PC-3 (cell line): Measurements from ENCODE around the gene CCNL2. TPM values are rescaled to one million over a fixed set of nuclear protein-coding genes. Genes with fewer than 3 reads are reported as not detected.
A peak's percentile ranks its signal among the peaks of the same experiment; 100 is the strongest.

Source experiments
- ATAC-seq: fragments of 200-7000 bp; cut with Tn5 transposase; 2 replicates; pipeline ENCODE4 v1.9.1; 2020; ENCODE audit warnings: mild to moderate bottlenecking, moderate library complexity
- BruUV-seq: library from RNA; stranded (reverse); fragments of 400-500 nt; replicated peaks from 2 replicates; lab custom pipeline; 2021; lab: Mats Ljungman, UMichigan
- CTCF ChIA-PET: fragments of 300-600 bp; sonication (Branson Sonifier 250); formaldehyde crosslinking; loops from one replicate; lab custom pipeline; 2022; ENCODE audit warnings: antibody characterized with exemption; lab: Charles Lee
- POLR2A ChIA-PET: fragments of 300-600 bp; sonication (Branson Sonifier 250); formaldehyde crosslinking; loops from one replicate; lab custom pipeline; 2022; ENCODE audit warnings: antibody characterized with exemption; ENCODE audit not compliant: unreplicated experiment; lab: Charles Lee
- DNase-seq: peaks from one replicate; pipeline ENCODE4 v3.0.0-alpha.2; 2015
- H2AFZ ChIP-seq: fragments of 300-600 bp; sonication (generic); 2 replicates; pipeline ENCODE4 v1.6.0; 2016; ENCODE audit warnings: antibody characterized with exemption, low read length
- H3F3A ChIP-seq: fragments of 300-600 bp; sonication (generic); one replicate; pipeline ENCODE4 v1.6.0; 2017; ENCODE audit warnings: antibody characterized with exemption, low read length, control low read depth, mild to moderate bottlenecking; ENCODE audit not compliant: unreplicated experiment
- H3K27ac ChIP-seq: fragments of 300-600 bp; sonication (generic); 2 replicates; pipeline ENCODE4 v1.5.1; 2016; ENCODE audit warnings: mild to moderate bottlenecking, low read length
- H3K27me3 ChIP-seq: fragments of 300-600 bp; sonication (generic); 2 replicates; pipeline ENCODE4 v1.6.1; 2016; ENCODE audit warnings: low read length, mixed read lengths
- H3K36me3 ChIP-seq: fragments of 300-600 bp; sonication (generic); 2 replicates; pipeline ENCODE4 v1.6.1; 2016; ENCODE audit warnings: low read depth, mixed run types, low read length, mixed read lengths
- H3K4me1 ChIP-seq: fragments of 300-600 bp; sonication (generic); 2 replicates; pipeline ENCODE4 v1.5.1; 2016; ENCODE audit warnings: low read length; ENCODE audit not compliant: insufficient read depth
- H3K4me2 ChIP-seq: fragments of 300-600 bp; sonication (generic); 2 replicates; pipeline ENCODE4 v1.6.0; 2016; ENCODE audit warnings: low read length
- H3K4me3 ChIP-seq: fragments of 300-600 bp; sonication (generic); 2 replicates; pipeline ENCODE4 v1.5.1; 2016; ENCODE audit warnings: mild to moderate bottlenecking, low read length, mixed read lengths
- H3K79me2 ChIP-seq: fragments of 300-600 bp; sonication (generic); 2 replicates; pipeline ENCODE4 v1.6.1; 2017; ENCODE audit warnings: low read length, mixed read lengths
- H3K9ac ChIP-seq: fragments of 300-600 bp; sonication (generic); 2 replicates; pipeline ENCODE4 v1.6.0; 2016; ENCODE audit warnings: mild to moderate bottlenecking, low read length
- H3K9me2 ChIP-seq: fragments of 300-600 bp; sonication (generic); replicated peaks from 2 replicates; pipeline ENCODE4 v1.6.1; 2016; ENCODE audit warnings: mixed run types, low read length, mixed read lengths
- H3K9me3 ChIP-seq: fragments of 300-600 bp; sonication (generic); 2 replicates; pipeline ENCODE4 v1.6.1; 2016; ENCODE audit warnings: low read length, mixed read lengths
- H4K20me1 ChIP-seq: fragments of 300-600 bp; sonication (generic); 2 replicates; pipeline ENCODE4 v1.6.1; 2016; ENCODE audit warnings: low read length, mixed read lengths
- EZH2 ChIP-seq: fragments of 300-600 bp; sonication (generic); IDR thresholded peaks from one replicate; pipeline ENCODE4 v1.6.1; 2017; ENCODE audit warnings: antibody characterized with exemption, mild to moderate bottlenecking, low read length; ENCODE audit not compliant: unreplicated experiment
- EZH2phosphoT487 ChIP-seq: fragments of 300-600 bp; sonication (generic); IDR thresholded peaks from 2 replicates; pipeline ENCODE4 v1.6.1; 2018; ENCODE audit warnings: mild to moderate bottlenecking, antibody characterized with exemption, low read length, borderline replicate concordance
- intact Hi-C: fragments of 100-400 bp; cut with micrococcal nuclease; formaldehyde crosslinking; loops from 2 replicates; pipeline ENCODE4 v1.9.0; 2023
- total RNA-seq: library from RNA; depleted of rRNA; stranded (reverse); fragments of >200 nt; gene quantifications from 2 replicates; pipeline ENCODE4 v1.2.3, GENCODE V29; 2014
- TF ChIP-seq, protein P1 (sequence below): fragments of 300-600 bp; sonication (generic); conservative IDR thresholded peaks from 2 replicates; pipeline ENCODE4 v1.5.1; 2017; ENCODE audit warnings: antibody characterized with exemption, low read depth, mild to moderate bottlenecking, low read length

The CCNL2 gene
- total RNA-seq, 1 experiment from 2014 or later = 385 TPM

DNA sequence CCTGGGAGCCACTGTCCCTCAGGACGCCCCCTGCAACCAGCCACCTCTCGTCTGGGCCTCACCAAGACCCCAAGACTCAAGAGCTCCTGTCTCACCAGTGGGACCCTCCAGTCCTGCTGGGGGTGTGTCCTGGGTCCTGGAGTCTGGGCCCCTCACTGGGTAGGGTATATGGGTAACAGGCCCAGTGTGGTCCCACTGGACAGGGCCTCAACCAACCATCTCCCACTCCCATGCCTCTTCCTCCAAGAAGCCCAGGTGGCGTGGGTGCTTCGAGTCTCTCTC lies 35.6 kb upstream of the CCNL2 start:
- intact Hi-C loops = no loop called here
- H3K9ac ChIP-seq = no peak overlapping the region
- H3K79me2 ChIP-seq = peaks cover 13% of the 10 kb centered on the region
- no peaks in the 10 kb centered on the region for H3K27me3 ChIP-seq
- H3K4me1 ChIP-seq = peaks cover 48% of the 10 kb centered on the region
- ChIA-PET CTCF (no interaction called here), POLR2A (no interaction called here)
- H3K36me3 ChIP-seq = no peaks in the 10 kb centered on the region
- no peaks in the 10 kb centered on the region for H3K9me3 ChIP-seq
- no peaks in the 10 kb centered on the region for H3F3A ChIP-seq
- no peak overlapping the region for H3K27ac ChIP-seq
- H4K20me1 ChIP-seq = no peaks in the 10 kb centered on the region
- H3K4me3 ChIP-seq = no peak overlapping the region
- H3K4me2 ChIP-seq = peak overlapping the region; percentile 90
- TF ChIP-seq, protein P1, sequence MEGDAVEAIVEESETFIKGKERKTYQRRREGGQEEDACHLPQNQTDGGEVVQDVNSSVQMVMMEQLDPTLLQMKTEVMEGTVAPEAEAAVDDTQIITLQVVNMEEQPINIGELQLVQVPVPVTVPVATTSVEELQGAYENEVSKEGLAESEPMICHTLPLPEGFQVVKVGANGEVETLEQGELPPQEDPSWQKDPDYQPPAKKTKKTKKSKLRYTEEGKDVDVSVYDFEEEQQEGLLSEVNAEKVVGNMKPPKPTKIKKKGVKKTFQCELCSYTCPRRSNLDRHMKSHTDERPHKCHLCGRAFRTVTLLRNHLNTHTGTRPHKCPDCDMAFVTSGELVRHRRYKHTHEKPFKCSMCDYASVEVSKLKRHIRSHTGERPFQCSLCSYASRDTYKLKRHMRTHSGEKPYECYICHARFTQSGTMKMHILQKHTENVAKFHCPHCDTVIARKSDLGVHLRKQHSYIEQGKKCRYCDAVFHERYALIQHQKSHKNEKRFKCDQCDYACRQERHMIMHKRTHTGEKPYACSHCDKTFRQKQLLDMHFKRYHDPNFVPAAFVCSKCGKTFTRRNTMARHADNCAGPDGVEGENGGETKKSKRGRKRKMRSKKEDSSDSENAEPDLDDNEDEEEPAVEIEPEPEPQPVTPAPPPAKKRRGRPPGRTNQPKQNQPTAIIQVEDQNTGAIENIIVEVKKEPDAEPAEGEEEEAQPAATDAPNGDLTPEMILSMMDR = no peak
- no peak for TF ChIP-seq EZH2
- TF ChIP-seq EZH2phosphoT487 = no peak
- no peak for DNase-seq
- no peaks in the 10 kb centered on the region for H3K9me2 ChIP-seq
- no TSS peak for BruUV-seq
- no peak overlapping the region for H2AFZ ChIP-seq
- no peak for ATAC-seq

DNA sequence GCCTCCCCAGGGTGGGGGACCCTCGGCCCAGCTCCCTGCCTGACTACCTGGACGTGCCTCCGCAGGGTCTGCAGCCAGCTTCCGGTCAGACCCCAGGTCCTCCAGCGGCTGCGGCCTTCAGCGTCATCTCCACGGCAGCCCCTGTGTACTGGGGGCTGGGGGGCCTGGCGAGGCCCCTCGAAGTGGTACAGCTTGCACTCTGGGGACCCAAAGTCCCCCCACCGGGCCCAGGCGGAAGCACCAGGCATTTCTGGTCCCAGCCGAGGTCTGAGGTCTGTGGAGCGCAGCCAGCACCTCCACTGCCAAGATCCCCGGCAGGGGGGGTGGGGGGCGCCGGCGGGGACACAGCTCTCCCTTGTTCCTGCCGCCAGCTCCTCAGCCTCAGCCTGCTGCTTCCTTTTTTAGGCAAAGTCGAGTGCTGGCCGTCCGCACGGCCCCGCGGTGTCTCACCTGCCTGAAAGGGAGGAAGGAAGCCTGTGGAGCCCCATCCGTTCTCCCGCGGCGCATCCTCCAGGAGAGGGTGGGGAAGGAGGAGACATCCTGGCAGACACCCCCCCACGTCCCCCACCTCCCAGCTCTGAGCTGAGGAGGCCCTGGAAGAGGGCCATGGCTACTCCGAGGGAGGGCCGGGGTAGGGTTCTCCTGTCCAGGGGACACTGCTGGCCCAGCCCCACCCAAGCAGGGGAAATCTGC lies 35.1 kb upstream of the CCNL2 start:
- Histone ChIP-seq H2AFZ (no peak overlapping the region), H3K79me2 (peaks cover 13% of the 10 kb centered on the region), H3F3A (peaks cover 2% of the 10 kb centered on the region), H3K4me2 (peak overlapping the region; percentile 78; the same call in 1 of the 2 replicates), H3K27ac (peak overlapping the region; percentile 89), H3K9me3 (no peaks in the 10 kb centered on the region), H4K20me1 (no peaks in the 10 kb centered on the region), H3K36me3 (no peaks in the 10 kb centered on the region), H3K27me3 (no peaks in the 10 kb centered on the region), H3K4me3 (no peak overlapping the region), H3K4me1 (peaks cover 48% of the 10 kb centered on the region), H3K9ac (0 out of 2 replicates have a peak overlapping the region, but pooled peaks have one; percentile 73), H3K9me2 (no peaks in the 10 kb centered on the region)
- intact Hi-C loops = no loop called here
- ChIA-PET CTCF (no interaction called here), POLR2A (no interaction called here)
- no TSS peak for BruUV-seq
- no peak for ATAC-seq
- DNase-seq = no peak
- no peak for TF ChIP-seq EZH2phosphoT487
- TF ChIP-seq EZH2 = no peak
- TF ChIP-seq, protein P1 = no peak

DNA sequence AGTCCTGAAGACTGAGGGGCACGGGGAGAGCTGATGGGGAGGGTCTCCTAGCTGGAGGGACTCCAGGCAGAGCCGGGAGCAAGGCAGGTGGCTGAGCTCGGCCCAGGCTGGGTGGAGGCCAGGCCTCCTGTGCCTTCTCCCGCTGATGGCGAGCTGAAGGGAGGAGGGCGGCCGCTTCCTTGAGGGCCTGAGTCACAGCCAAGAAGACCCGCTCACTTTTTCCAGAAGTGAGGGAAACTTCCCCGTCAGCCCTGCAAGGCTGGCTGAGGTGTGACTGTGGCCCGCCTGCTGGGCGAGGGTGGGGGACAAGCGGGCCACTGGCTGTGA lies 34.6 kb upstream of the CCNL2 start:
- Histone ChIP-seq H3K4me2 (peak overlapping the region; percentile 78), H3K9me2 (no peaks in the 10 kb centered on the region), H3K4me3 (peak overlapping the region; percentile 40), H2AFZ (peak overlapping the region; percentile 58; the same call in 1 of the 2 replicates), H3K4me1 (peaks cover 48% of the 10 kb centered on the region), H3K9me3 (no peaks in the 10 kb centered on the region), H3F3A (peaks cover 4% of the 10 kb centered on the region), H3K79me2 (peaks cover 13% of the 10 kb centered on the region), H3K9ac (peak overlapping the region; percentile 73), H4K20me1 (no peaks in the 10 kb centered on the region), H3K27ac (peak overlapping the region; percentile 89), H3K36me3 (no peaks in the 10 kb centered on the region), H3K27me3 (no peaks in the 10 kb centered on the region)
- POLR2A ChIA-PET = interaction anchor here (0.6 kb wide), 1 partner anchor 224 kb away, joined by 6 read pairs; no protein-coding TSS in a partner anchor
- DNase-seq (peak; percentile 75), ATAC-seq (peak; percentile 2; the same call in 1 of the 2 replicates)
- intact Hi-C loops = no loop called here
- no TSS peak for BruUV-seq
- TF ChIP-seq EZH2 (no peak), EZH2phosphoT487 (no peak)
- TF ChIP-seq, protein P1 = no peak
- CTCF ChIA-PET = no interaction called here
